ENCODE results near the gene ERICH3. TPM values are rescaled to one million over a fixed set of nuclear protein-coding genes. Genes with fewer than 3 reads are reported as not detected.

Gene ERICH3
- total RNA-seq, 1 donor from 2014 or later = 2.8 TPM

GRCh38 chr1:74548961-74549750 lies 124.4 kb downstream of the ERICH3 start:
- no peak overlapping the region for H3K4me3 Mint-ChIP-seq (ENCODE audit: unreplicated experiment)
- no peaks in the 10 kb centered on the region for H3K36me3 Mint-ChIP-seq (ENCODE audit: low read depth, unreplicated experiment)
- H3K27me3 Mint-ChIP-seq (ENCODE audit: unreplicated experiment) = no peaks in the 10 kb centered on the region
- H3K9me3 Mint-ChIP-seq (ENCODE audit: unreplicated experiment) = no peaks in the 10 kb centered on the region
- H3K4me1 Mint-ChIP-seq (ENCODE audit: unreplicated experiment) = peaks cover 6% of the 10 kb centered on the region
- no peak for TF ChIP-seq CTCF (IDR thresholded peaks at IDR 0.05; ENCODE audit: unreplicated experiment)
- no peak overlapping the region for H3K27ac Mint-ChIP-seq (ENCODE audit: unreplicated experiment)
- DNase-seq (ENCODE audit: low spot score) = no peak

- Mint-ChIP-seq H3K9me3 (ENCODE audit: unreplicated experiment) (no peaks in the 10 kb centered on the region), H3K4me1 (ENCODE audit: unreplicated experiment) (peaks cover 3% of the 10 kb centered on the region), H3K36me3 (ENCODE audit: low read depth, unreplicated experiment) (no peaks in the 10 kb centered on the region), H3K4me3 (ENCODE audit: unreplicated experiment) (no peak overlapping the region), H3K27me3 (ENCODE audit: unreplicated experiment) (peaks cover 2% of the 10 kb centered on the region), H3K27ac (ENCODE audit: unreplicated experiment) (no peak overlapping the region)
- no peak for DNase-seq (ENCODE audit: low spot score)
- no peak for TF ChIP-seq CTCF (IDR thresholded peaks at IDR 0.05; ENCODE audit: unreplicated experiment)
Measured at GRCh38 chr1:74545821-74546220, 127.8 kb downstream of the ERICH3 start.

- no peaks in the 10 kb centered on the region for H3K36me3 Mint-ChIP-seq (ENCODE audit: low read depth, unreplicated experiment)
- H3K27me3 Mint-ChIP-seq (ENCODE audit: unreplicated experiment) = peaks cover 1% of the 10 kb centered on the region
- no peak for DNase-seq (ENCODE audit: low spot score)
- no peak overlapping the region for H3K27ac Mint-ChIP-seq (ENCODE audit: unreplicated experiment)
- H3K9me3 Mint-ChIP-seq (ENCODE audit: unreplicated experiment) = no peaks in the 10 kb centered on the region
- H3K4me3 Mint-ChIP-seq (ENCODE audit: unreplicated experiment) = no peak overlapping the region
- H3K4me1 Mint-ChIP-seq (ENCODE audit: unreplicated experiment) = no peaks in the 10 kb centered on the region
- TF ChIP-seq CTCF (IDR thresholded peaks at IDR 0.05; ENCODE audit: unreplicated experiment) = no peak
Measured at GRCh38 chr1:74534241-74534640, 139.4 kb downstream of the ERICH3 start.

GRCh38 chr1:74531796-74532195 lies 141.8 kb downstream of the ERICH3 start:
- DNase-seq (ENCODE audit: low spot score) = no peak
- TF ChIP-seq CTCF (IDR thresholded peaks at IDR 0.05; ENCODE audit: unreplicated experiment) = no peak
- Mint-ChIP-seq H3K4me3 (ENCODE audit: unreplicated experiment) (no peak overlapping the region), H3K4me1 (ENCODE audit: unreplicated experiment) (no peaks in the 10 kb centered on the region), H3K9me3 (ENCODE audit: unreplicated experiment) (no peaks in the 10 kb centered on the region), H3K36me3 (ENCODE audit: low read depth, unreplicated experiment) (no peaks in the 10 kb centered on the region), H3K27ac (ENCODE audit: unreplicated experiment) (no peak overlapping the region), H3K27me3 (ENCODE audit: unreplicated experiment) (peaks cover 5% of the 10 kb centered on the region)

GRCh38 chr1:74530892-74531291 lies 142.7 kb downstream of the ERICH3 start:
- no peaks in the 10 kb centered on the region for H3K9me3 Mint-ChIP-seq (ENCODE audit: unreplicated experiment)
- H3K4me1 Mint-ChIP-seq (ENCODE audit: unreplicated experiment) = no peaks in the 10 kb centered on the region
- no peak overlapping the region for H3K4me3 Mint-ChIP-seq (ENCODE audit: unreplicated experiment)
- no peak overlapping the region for H3K27ac Mint-ChIP-seq (ENCODE audit: unreplicated experiment)
- peaks cover 5% of the 10 kb centered on the region for H3K27me3 Mint-ChIP-seq (ENCODE audit: unreplicated experiment)
- no peaks in the 10 kb centered on the region for H3K36me3 Mint-ChIP-seq (ENCODE audit: low read depth, unreplicated experiment)
- DNase-seq (ENCODE audit: low spot score) = no peak
- no peak for TF ChIP-seq CTCF (IDR thresholded peaks at IDR 0.05; ENCODE audit: unreplicated experiment)
